ENCODE data around the gene C6orf141.
A peak's percentile ranks its signal among the peaks of the same experiment; 100 is the strongest.

The C6orf141 gene

GRCh38 chr6:49540614-49541013, 9.9 kb upstream of the C6orf141 start:
- DNase-seq = no peak

DNA sequence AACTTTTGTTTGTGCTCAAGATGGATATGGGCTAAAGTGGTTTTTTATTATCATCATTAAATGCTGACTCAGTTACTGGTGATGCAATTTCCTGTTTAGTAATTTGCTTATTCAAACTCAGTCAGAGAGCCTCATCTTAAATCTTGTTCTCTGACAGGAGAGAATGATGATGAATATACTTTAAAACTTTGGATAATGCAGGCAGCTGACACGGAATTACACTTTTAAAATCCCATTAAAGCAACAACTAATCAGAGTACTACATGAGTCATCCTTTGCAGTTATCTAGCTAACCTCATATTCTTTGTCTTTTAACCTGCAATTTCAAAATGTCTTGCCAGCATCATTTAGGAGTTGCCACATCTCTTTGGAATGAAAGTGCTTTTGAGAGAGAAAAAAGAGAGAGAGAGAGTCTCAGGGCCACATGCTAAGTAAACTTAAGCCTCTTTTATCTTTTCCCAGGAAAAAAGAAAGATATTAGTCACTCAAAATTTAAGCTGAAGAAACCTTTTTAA, 9.2 kb upstream of the C6orf141 start:
- DNase-seq = no peak

DNA sequence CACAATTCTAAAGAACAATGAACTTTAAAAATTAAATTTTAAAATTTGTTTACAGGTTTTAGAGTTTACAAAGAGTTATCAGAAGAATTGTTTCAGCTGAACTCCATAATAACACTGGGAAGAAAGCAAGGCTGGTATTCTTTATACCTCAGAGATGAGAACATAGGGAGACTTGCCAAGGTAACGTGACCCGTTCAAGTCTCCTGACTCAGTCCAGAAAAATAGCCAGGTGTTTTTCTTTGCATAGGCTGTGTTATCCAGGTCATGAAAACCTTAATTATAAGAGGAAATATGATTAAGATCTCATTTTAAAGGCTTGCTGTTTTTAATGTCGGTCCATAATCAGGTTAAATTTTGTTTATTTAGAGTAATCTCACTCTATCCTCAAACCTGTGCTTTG, 8.5 kb upstream of the C6orf141 start:
- no peak for DNase-seq

DNA sequence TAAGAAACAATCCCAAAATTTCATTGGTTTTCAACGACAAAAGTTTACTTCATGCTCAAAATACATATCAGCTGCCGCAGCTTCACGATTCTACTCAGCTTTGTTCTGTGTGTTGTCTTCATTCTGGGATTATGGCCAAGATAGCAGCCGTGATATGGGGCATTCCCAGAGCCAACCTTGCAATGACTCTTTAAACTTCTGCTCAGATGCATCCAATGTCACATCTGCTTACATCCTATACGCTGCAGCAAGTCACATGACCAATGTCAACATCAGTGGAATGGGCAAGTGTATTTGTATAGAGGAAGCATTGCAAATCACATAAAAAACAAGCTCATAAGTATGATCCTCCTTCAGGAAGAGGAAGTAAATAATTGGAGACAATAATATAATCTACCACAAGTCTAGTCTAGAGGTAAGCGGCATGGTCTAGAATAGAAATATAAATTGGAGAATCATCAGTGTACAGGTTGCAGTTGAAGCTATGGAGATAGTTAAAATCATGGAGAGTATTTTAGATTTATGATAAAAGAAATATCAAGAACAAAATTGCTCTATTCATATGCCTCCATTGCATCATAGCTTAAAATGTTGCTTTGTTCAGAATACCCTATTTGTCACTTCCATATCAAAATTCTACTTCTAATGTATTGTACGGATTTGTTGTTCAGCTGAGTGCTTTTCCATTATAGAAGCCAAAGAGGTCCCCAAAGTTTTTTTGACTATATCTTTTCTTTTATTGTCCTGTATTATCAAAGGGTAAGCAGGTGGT, 7.2 kb upstream of the C6orf141 start:
- DNase-seq = no peak

DNA sequence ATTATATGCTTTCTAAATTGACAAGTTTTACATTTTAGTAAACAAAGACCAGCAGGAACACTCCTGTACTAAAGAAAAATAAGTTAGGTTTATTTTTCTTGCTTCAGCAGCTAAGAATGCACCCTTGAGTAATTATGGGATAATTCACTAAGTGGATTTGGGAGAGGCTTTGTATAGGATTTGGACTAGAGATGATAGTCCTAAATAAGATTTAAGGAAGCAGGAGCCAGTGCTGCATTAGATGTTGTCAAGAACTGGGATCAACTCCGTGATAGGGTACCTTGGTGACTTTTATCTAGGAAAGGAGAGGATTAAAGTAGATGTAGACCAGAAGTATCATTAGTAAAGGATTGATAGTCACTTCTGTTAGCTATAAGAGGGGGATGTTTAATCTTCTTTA, 4.1 kb upstream of the C6orf141 start:
- DNase-seq = no peak

DNA sequence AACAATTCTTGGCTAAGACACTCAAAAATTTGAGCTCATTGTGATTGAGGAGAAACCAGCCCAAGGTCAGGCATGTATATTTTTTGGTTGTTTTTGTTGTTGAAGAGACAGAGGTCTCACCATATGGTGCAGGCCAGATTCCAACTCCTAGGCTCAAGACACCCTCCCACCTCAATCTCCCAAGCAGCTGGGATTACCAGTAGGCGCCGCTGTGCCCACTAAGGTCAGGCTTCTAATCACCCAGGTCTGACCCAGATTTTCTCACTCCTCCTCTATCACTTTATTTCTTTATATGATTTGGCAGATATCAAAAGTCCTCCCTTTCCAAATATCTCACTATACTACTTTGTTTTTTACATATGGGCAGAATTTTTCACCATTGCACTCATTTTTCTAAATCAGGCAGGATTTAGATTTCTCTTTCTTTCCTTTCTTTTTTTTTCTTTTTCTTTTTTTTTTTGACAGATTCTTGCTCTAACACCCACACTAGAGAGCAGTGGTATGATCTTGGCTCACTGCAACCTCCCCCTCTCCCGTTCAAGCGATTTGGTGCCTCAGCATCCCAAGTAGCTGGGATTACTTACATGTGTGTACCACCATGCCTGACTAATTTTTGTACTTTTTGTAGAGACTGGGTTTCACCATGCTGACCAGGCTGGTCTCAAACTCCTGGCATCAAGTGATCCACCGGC, 1.7 kb upstream of the C6orf141 start:
- DNase-seq = no peak

DNA sequence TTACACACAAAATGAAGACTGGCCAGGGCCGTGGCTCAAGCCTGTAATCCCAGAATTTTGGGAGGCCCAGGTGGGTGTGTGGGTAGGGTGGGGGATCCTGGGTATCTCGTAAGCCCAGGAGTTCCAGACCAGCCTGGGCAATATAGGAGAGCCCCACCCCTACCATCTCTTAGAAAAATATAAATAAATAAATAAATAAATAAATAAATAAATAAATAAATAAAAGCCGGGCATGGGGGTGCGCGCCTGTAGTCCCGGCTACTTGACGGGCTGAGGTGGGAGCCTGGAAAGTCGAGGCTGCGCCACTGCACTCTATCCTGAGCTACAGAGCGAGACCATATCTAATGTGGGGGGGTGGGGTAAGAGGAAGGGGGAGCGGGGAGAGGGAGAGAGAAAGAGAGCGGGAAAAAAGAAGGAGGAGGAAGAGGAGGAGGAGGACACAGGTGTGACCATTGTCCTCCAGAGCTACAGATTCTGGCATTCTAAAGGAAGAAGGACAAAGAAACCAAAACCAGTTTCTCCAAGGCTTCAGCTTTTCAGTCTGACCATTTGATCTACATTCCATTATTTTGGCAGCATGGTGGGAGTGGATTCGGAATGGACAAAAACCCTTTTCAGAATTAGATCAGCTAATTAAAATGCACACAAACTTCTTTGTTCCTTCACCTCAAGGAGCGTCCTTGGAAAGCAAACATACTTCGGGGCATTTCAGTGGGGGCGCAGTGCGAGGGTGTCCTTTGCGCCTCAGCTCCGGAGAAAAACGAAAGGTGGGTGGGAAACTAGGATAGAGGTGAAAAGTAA, 577 bp upstream of the C6orf141 start:
- no peak for DNase-seq

- peak; percentile 4 for DNase-seq
Observed at GRCh38 chr6:49551078-49551865, 804 bp downstream of the C6orf141 start.

DNA sequence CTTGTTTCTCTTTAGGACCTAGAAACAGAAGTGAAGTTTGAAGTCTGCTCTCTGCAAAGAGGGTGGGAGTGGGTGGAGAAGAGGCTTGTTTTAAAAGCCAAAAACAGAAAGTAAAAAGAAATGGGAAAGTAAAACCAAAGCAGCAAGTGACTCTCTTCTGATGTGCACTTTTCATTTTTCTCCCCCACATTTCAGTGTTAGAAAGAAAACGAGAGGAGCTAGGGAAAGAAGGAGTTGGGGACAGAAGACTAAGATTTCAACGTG, 1.3 kb downstream of the C6orf141 start:
- no peak for DNase-seq

GRCh38 chr6:49552596-49552995, 2.1 kb downstream of the C6orf141 start:
- no peak for DNase-seq

DNA sequence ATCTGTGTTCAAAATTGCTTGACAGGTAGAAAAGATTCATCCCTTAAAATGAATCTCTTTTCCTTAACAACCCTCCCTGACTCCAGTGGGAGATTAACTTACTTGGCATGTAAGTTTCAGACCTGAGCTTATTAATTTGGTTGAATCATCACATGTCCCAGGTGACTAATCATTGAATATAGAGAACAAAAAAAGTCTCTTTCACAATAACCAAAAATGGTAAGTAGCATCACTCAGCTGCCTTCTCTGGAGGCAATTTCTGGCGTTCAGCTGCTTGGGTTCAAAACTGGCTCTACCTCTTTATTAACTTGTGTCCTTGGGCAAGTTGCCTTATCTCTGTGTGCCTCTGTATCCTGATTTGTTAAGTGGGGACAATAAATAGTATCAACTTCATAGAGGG, 2.9 kb downstream of the C6orf141 start:
- no peak for DNase-seq

GRCh38 chr6:49555951-49556350, 5.5 kb downstream of the C6orf141 start:
- no peak for DNase-seq

GRCh38 chr6:49556429-49556837, 6.0 kb downstream of the C6orf141 start:
- DNase-seq = no peak

DNA sequence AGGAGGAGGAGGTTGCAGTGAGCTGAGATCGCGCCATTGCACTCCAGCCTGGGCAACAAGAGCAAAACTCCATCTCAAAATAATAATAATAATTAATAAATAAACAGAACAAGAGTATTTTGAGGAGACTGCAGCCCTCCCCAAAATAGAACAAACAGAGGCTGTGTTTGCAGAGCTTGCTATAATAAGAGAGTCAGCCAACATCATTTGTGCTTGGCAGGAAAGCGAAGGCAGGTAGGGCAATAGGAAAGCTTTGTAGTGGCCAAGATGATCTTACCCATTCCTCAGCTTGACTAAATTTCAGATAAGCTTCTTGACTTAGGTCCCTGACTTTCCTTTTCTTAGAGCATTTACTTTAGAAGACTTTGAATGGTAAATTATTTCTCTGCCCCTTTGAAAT, 6.7 kb downstream of the C6orf141 start:
- no peak for DNase-seq

DNA sequence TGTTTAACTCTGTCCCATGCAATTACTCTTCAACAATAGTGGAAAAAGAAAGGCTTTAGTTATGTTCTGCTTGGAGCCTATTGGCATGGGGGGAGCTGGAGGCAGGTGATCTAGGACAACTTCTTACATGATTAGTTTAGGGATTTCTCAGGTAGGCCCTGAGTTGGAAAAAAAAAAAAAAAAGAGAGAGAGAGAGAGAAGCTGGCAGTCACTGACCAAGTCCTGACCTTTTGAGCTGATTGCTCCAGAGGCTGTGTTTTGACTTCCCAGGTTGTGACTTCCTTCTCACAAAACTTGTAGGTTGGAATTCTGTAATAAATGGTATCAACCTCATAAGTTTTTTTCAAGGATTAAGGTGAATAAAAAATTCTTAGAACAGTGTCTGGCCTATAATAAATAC, 7.8 kb downstream of the C6orf141 start:
- no peak for DNase-seq

GRCh38 chr6:49563006-49563886, 12.8 kb downstream of the C6orf141 start:
- no peak for DNase-seq

DNA sequence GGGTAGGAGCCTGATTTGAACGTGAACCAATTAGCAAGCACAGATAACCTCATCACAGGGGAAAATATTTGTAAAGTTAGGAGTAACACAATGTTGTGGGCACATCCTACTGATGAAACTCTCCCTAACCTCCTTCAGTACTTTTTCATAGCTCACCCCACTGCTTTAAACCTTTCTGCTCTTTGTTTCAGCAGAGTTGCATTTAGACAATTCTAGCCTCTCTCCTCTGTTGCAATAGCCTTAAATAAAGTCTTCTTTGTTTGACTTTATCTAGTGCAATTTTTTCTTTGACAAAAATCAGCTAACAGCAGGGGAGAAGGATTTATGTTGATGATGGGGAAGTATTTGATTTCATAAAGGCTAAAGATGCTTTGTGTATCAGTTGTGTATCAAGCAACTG, 14.1 kb downstream of the C6orf141 start:
- no peak for DNase-seq

DNA sequence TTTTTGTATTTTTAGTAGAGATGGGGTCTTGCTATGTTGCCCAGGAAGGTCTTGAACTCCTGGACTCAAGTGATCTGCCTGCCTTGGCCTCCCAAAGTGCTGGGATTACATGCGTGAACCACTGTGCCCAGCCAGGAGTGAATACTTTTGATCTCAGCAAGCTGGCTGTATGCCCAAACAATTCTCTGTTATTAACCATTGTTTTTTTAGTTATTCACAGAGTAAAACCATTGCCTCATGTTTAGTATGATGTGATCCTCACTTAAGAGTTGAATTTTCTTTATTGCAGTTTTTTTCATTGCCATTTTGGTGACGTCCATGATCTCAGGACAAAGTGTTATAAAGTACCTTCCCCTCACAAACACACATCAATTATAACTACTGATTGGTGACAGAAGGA, 14.8 kb downstream of the C6orf141 start:
- DNase-seq = no peak

DNA sequence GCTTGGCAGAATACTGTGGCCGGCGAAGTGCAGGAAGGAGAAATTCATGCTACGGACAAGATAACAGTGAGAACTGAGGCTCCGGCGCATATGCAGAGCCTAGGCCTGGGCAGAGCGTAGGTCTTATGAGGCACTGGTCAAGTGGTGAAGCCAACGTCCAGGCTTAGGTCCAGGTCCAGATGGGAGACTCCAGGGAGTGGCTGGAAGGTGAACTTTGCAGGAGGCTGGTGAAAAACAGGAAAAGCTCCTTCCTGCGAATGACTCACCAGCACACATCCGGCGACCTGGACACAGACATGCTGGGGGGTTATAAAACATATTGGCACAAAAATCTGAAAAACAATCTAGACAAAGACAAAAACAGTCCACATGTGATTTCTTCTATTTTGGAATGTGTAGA, 15.4 kb downstream of the C6orf141 start:
- no peak for DNase-seq

DNA sequence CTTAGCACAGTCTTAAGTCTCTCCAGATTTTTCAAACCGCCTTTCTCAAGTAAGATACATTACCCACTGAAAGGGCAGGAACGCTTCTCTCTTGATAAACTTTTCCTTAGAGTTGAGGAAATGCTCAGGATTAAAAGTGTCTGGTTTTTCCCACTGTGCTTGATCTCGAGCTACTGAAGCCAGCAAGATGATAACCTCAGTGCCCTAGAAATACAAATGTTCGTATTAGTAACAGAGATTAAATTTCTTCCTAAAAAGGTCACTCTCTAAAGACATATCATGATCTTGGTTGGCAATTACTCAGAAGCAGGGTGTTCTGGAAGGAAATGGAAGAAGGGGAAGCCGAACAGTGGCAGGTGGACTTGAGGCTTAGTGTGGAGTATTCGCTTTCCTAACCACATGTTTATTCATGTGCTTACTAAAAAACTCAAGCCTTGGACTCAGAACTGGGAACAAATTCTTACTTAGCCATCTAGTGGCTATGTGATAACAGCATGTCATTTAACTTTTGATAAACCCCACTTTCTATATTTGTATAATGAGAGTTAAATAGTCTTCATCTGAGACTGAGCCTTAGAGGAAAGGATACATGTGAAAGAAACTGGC, 20.1 kb downstream of the C6orf141 start:
- no peak for DNase-seq

DNA sequence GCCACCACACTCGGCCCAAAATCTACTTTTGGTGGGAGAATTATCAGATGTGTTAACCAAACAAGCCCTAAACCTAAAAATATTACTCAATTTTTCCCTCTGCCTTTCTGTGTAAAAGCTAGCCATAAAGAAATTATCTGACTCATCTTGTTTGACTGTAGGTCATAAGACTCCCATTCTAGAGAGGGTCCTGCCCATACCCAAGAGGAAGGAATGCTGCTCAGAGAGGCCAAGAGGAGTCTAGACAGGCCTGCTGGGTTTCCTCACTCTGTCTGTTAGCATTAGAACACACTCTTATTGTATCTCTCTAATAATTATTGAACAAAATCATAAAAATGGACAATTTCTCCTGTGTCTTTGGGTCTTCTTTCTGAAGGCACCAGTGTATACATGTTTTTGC, 26.1 kb downstream of the C6orf141 start:
- DNase-seq = no peak

DNA sequence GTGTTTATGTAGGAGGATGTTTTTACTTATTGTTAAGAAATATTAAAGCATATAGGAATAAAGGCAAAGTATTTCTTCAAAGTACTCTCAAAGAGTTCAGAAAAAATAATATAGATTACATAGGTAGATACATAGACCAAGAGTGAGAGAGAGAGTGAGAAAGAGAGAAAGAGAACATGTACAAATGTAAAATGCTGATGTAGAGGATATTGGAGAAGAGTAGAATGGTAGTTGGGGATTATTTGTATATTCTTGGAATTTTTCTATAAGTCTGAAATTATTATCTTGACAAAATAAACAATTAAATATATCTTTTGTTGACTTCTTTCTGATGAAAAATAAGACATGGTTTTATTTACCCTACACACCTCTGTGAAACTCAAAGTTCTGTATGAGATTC, 29.2 kb downstream of the C6orf141 start:
- DNase-seq = no peak

Measured in stimulated activated CD4-positive, alpha-beta T cell treated with anti-CD3 and anti-CD28 coated beads, Interleukin-4, amount 100 ng/mL, for 1 hour (primary cell).